NCI-H2196 treated with DMSO at 0.1 percent for 48 hours (cell line): Measurements from ENCODE around the gene S100G.
A peak's percentile ranks its signal among the peaks of the same experiment; 100 is the strongest.

Experiments
- DNase-seq: peaks from one replicate; lab custom pipeline; 2025; ENCODE audit not compliant: unreplicated experiment; lab: John Stamatoyannopoulos, UW

The S100G gene

DNA sequence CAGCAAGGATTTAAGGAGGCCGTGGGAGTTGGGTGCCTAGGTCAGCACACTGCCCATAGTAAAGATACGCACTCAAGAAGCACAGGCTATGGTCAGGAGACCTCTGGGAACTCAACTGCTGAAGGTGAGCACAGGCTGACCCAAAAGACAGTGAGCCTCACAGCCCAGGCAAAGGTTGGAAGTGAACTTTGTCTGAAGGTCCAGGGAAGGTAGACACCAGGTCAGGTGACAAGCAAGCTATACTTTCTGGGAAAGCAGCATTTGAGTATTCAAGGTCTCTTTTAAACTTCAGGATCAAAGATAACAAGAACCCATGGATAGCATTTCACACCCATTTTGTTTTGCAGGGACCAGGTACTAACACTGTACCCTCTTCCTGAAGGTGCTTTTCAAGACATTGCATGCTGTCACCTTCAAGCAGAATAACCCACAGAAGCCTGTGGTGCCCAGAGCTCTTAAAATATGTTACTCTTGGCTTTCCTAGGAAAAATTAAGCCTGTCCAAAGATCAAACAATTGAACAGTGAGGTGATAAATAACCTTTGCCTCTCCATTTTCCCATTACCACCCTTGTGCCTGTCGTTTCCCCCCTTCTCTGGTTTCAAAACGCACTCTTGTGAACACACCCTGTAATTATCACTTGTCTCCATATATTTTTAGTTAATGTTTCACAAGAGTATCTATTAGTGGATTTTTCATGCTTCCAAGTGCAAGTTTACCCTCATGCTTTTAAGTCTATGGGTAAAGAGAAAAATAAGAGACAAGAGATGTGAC is 3.4 kb upstream of the S100G start:
- no peak for DNase-seq

- no peak for DNase-seq
These were observed 1.6 kb downstream of the S100G start for GRCh38 chrX:16651391-16652024.

DNA sequence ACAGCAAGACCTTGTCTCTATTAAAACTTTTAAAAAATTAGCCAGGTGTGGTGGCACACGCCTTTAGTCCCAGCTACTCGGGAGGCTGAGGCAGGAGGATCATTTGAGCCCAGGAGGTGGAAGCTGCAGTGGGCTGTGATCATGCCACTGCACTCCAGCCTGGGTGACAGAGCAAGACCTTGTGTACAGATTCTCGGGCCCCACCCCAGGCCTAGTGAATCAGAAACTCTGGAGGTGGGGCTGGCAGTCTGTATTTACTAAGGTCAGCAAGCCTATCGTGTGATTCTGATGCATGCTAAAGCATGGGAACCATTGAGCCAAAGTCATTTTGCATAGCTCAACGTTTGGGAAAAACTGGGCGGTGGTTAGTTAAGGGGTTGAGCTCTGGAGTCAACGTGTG is 3.5 kb downstream of the S100G start:
- DNase-seq, result no peak

GRCh38 chrX:16654093-16654492 is 4.1 kb downstream of the S100G start:
- DNase-seq, result no peak

DNA sequence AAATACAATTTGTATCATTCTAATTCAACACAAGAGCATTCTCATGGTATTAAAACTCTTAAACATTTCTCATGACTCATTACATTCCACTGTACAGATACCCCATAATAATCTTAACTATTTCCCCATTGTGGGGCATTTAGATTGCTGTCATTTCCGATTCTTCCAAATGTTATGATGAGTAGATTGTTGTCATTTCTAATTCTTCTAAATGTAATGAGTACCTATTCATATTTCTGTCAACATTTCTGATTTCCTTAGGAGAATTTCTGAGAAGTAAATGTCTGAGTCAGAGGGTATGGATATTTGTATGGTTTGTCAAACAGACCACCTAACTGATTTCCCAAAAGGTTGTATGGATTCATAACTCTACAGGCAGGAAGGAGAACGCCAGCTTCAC is 8.3 kb downstream of the S100G start:
- DNase-seq, result no peak

DNA sequence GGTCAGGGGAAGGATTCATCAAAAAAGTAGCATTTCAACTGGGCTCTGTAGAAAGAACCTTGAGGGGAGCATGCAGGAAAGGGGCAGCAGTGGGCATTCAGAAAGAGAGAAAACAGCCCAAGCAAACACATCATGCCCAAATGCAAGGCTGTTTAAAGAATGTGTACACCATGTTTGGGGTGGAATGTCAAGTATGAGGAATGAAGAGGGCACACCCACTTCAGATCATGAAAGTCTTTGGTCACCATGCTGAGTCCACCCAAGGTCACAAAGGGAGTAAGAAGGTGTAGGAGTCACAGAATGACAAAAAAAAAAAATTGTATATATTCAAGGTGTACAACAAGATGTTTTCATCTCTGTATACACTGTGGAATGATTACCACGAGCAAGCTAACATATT is 9.4 kb downstream of the S100G start:
- DNase-seq, result no peak

DNA sequence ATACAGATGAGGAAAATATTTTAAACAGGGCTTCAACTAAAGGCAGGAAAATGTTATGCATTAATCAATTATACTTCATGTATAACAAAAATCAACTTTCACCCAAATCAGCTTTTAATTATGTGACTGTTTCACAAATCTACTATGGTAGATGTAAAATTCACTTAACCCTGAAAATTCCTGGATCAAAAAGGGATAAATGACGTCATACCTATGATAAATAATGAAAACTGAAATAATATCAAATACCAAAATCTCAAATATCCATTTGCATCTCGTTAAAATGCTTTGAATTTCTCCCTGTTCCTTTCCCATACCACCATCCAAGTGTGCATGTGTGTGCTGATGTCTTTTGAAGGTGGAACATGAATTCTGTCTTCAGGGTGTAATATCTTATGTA is 11.5 kb downstream of the S100G start:
- no peak for DNase-seq

DNA sequence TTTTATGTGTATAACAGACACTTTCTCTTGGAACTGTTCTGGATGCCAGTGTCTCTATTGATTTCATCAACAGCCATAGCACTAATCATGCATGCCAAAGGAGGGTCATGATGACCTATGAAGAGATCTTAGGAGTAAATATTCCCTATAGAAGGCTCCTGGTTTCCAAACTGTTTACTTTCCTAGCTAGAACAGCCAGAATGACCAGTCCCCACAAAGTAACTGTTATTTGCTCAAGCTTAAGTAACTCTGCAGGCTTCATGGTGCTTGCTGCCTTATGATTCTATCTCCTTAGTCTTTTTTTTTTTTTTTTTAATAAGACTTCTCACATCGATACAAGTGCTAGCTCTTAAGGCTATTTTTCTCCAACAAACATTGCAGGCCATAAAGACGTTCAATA is 12.4 kb downstream of the S100G start:
- no peak for DNase-seq

GRCh38 chrX:16664074-16664473 is 14.1 kb downstream of the S100G start:
- no peak for DNase-seq

- DNase-seq, result no peak
These were observed 14.7 kb downstream of the S100G start for GRCh38 chrX:16664626-16665025.

DNA sequence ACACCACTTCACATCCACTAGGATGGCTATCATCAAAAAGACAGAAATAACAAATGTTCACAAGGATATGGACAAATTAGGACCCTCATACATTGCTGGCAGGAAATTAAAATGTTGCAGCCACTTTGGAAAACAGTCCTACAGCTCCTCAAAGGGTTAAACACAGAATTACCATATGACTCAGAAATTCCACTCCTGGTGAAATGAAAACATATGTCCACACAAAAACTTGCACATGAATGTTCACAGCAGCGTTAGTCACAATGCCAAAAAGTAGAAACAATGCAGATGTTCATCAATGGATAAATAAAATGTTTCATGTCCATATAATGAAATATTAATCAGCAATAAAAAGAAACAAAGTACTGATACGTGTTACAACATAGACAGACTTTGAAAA is 15.1 kb downstream of the S100G start:
- no peak for DNase-seq

DNA sequence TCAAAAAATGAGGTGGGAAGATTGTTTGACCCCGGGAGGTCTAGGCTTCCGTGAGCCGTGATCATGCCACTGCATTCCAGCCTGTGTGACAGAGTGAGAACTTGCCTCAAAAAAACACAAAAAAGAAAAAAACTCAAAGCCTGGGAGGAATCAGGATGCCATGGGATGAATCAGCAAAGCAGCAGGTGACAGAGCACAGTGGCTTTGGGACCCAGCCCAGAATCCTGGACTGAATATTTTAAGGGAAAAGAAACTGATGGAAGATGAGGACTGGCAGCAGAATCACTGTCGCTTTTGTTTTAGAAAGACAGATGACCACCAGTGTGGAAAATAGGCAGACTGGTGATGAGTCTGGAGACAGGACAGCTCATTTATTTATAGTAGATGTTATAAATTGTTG is 16.6 kb downstream of the S100G start:
- DNase-seq, result no peak

DNA sequence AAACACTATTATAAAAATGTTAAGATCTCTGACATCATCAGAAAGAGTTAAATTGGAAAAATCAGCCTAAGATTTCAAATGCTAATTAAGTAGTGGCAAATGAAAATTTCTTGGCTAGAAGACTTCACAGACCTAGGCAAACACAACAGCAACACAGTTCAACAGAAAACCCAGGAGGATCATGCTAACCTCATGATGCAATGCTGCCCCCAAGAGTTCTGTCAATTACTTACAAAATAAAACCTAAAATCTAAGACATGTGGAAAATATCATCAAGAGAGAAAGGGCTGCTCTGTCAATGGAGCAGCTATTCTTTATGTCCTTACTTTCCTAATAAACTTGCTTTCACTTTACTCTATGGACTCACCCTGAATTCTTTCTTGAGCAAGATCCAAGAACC is 21.0 kb downstream of the S100G start:
- DNase-seq, result peak; percentile 4

- DNase-seq, result no peak
These were observed 28.7 kb downstream of the S100G start for GRCh38 chrX:16678689-16679088.

DNA sequence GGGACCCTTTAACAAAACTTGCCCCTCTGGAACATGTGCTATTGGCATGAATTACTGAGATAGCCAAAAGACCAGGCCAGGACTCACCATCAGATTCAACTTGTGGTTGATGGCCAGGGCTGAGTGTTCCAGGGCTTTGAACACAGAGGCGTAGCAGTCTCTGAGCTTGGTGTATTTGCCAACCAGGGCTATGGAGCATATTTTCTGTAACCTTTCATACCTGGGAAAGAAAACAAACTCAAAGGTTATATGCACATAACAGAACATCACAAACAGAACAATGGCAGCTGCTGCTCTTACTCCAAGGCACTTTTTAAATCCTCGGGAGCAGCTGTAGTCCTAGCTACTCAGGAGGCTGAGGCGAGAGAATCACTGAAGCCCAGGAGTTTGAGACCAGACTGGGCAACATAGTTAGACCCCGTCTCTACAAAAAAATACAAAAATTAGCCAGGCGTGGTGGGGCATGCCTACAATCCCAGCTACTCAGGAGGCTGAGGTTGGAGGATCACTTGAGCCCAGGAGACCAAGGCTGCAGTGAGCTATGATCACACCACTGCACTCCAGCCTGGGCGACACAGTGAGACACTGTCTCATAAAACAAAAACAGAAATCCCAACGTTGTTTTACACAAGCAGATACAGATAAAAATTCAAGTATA is 33.2 kb downstream of the S100G start:
- no peak for DNase-seq

DNA sequence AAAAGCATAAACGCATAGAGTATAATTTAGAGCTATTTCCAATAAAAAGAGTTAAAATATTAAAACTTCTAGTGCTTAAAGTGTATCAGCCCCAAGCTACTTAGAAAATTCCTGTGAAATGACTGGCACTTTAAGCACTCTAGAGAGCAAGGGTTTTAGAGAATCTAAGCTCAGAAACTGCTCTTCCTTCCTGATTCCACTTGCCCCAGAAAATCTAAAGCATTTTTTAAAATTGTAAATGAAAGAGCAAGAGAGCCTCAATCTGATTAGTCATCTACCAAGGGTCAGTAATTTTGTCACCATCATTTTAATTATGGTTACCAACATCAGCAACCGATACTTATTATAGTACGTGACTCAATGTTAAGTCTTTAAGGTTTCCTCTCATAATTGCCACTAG is 37.6 kb downstream of the S100G start:
- DNase-seq, result no peak

DNA sequence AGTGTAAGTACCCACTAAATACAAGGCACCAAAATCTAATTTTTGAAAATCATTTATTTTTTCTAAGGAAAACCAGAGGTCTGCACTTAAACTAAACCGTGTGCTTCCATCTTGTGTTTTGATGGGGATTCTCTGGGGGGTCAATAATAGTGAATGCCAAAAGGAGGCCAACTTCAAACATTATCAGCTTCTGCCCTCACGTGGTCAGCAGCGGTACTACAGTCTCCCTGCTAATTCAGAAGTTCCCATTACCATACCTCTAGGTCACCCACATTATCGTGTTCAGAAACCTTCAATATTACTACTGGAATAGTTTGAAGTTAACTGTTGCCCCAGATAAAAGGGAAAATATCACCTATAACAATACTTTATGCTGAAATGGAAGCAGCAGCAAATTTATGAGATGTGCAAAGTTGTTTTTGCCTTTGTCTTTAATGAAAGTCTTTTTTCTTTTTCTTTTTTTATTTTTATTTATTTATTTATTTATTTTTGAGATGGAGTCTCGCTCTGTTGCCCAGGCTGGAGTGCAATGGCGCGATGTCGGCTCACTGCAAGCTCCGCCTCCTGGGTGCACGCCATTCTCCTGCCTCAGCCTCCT is 45.2 kb downstream of the S100G start:
- DNase-seq, result no peak

DNA sequence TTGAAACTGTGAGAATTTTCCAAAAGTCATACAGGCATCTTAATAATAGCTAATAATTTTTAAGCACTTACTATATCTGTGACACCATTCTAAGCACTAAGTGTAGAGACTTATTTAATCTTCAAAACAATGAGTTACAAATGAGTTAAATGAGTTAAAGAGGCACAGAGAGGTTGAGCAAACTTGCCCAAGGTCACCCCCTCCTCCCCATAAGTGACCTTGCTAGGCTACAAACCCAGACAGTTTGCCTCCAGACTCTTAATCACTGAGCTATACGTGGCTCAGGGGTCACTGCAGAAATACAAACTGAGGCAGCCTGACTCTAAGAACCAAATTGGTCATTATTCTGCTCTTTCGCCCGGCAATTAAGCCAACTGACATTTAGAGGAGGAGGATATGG is 47.0 kb downstream of the S100G start:
- no peak for DNase-seq

- no peak for DNase-seq
These were observed 49.4 kb downstream of the S100G start for GRCh38 chrX:16699389-16699788.

- DNase-seq, result no peak
These were observed 50.8 kb downstream of the S100G start for GRCh38 chrX:16700734-16701133.

DNA sequence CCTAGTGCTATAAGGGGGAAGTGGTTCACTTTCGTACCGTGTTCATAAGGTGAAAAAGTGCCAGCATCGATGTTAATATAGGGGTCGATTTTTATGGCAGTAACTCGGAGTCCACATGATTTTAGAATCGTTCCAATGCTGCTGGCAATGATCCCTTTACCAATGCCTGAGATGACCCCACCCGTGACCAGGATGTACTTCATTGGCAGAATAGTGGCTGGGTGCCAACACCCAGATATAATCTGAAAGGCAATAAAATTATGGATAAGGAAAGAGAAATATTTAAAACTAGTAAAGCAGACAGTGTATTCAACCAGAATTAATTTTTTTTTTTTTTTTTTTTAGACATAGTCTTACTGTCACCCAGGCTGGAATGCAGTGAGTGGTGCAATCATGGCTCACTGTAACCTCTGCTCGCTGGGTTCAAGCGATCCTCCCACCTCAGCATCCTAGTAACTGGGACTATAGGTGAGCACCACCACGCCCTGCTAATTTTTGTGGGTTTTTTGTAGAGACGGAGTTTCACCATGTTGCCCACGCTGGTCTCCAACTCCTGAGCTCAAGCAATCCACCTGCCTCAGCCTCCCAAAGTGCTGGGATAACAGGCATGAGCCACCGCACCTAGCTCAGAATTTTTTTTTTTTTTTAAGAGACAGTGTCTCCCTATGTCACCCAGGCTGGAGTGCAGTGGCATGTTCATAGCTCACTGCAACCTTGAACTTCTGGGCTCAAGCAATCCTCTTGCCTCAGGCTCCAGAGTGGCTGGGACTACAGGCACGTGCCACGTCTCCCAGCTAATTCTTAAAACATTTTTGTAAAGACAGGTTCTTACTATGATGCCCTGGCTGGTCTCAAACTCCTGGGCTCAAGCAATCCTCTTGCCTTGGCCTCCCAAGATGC is 53.0 kb downstream of the S100G start:
- DNase-seq, result no peak
